ENCODE measurements around the gene IMPG2. TPM values are rescaled to one million over a fixed set of nuclear protein-coding genes. Genes with fewer than 3 reads are reported as not detected.

IMPG2 gene
- total and polyA plus RNA-seq, 8 donors: under 0.01 to 2.3 (median 0.36) TPM; not detected in 2

DNA sequence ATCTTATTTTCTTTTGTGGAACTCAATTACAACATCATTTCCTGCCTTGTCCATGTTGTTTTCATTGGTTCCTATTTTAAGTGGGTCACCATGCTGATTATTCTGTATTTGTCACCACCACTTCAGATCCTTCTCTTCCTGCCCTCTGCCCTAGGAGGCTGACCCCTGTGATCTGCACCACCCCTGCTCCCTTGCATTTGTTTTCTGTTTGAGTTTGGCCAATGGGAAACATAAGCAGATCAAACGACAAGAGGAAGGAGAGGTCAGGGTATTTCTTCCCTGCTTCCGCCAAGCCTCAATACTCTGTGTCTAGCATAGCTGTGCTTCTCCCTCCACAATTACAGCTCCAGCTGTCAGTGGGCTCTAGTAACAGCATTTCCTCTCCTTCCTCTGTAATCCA is 71.6 kb downstream of the IMPG2 start:
- Histone ChIP-seq H3K27ac (no peak overlapping the region), H3K4me1 (no peaks in the 10 kb centered on the region), H3K4me3 (no peak overlapping the region), H3K36me3 (no peaks in the 10 kb centered on the region), H3K9me3 (no peaks in the 10 kb centered on the region), H3K27me3 (no peaks in the 10 kb centered on the region)
- DNase-seq: peak in 1 of 2 donors; percentile 18
- 58 to 74% (median 62%) methylated on average over 2 of the region's 2 CpGs for WGBS, 5 donors
- no peak for TF ChIP-seq EP300 (IDR thresholded peaks at IDR 0.05)
- TF ChIP-seq POLR2A (IDR thresholded peaks at IDR 0.05): no peak
- TF ChIP-seq, protein P1, sequence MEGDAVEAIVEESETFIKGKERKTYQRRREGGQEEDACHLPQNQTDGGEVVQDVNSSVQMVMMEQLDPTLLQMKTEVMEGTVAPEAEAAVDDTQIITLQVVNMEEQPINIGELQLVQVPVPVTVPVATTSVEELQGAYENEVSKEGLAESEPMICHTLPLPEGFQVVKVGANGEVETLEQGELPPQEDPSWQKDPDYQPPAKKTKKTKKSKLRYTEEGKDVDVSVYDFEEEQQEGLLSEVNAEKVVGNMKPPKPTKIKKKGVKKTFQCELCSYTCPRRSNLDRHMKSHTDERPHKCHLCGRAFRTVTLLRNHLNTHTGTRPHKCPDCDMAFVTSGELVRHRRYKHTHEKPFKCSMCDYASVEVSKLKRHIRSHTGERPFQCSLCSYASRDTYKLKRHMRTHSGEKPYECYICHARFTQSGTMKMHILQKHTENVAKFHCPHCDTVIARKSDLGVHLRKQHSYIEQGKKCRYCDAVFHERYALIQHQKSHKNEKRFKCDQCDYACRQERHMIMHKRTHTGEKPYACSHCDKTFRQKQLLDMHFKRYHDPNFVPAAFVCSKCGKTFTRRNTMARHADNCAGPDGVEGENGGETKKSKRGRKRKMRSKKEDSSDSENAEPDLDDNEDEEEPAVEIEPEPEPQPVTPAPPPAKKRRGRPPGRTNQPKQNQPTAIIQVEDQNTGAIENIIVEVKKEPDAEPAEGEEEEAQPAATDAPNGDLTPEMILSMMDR (IDR thresholded peaks at IDR 0.05): no peak
- TF ChIP-seq POLR2AphosphoS5 (IDR thresholded peaks at IDR 0.05): no peak
- intact Hi-C loops (cut with DNase I; ENCODE audit: low total_unique reads): no loop called here

DNA sequence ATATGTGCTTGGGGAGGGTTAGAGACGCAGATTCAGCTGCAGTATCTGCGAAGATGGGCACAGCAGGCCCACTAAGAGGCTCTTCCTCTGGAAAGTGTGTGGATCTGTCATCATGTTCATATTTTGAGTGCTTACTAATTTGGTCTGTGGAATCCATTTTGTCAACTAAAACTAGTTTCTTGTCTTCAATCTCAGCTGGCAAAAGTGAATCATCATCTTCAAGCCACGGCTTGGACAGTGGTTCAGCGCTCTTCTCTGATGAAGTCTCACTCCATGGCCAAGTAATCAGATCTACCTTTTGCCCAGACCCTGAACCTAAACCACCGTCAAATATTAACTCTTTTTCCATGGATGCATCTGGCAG is 76.2 kb downstream of the IMPG2 start:
- no peak overlapping the region for H3K27ac ChIP-seq
- DNase-seq: no peak
- TF ChIP-seq, protein P1 (IDR thresholded peaks at IDR 0.05): no peak
- no peak for TF ChIP-seq POLR2A (IDR thresholded peaks at IDR 0.05)
- no peak for TF ChIP-seq EP300 (IDR thresholded peaks at IDR 0.05)
- no peak for TF ChIP-seq POLR2AphosphoS5 (IDR thresholded peaks at IDR 0.05)
- 91 to 95% (median 93%) methylated on average over 5 of the region's 5 CpGs for WGBS, 5 donors
- no peaks in the 10 kb centered on the region for H3K27me3 ChIP-seq
- H3K36me3 ChIP-seq: no peaks in the 10 kb centered on the region
- no peaks in the 10 kb centered on the region for H3K9me3 ChIP-seq
- H3K4me3 ChIP-seq: no peak overlapping the region
- no peaks in the 10 kb centered on the region for H3K4me1 ChIP-seq
- intact Hi-C loops (cut with DNase I; ENCODE audit: low total_unique reads): no loop called here

DNA sequence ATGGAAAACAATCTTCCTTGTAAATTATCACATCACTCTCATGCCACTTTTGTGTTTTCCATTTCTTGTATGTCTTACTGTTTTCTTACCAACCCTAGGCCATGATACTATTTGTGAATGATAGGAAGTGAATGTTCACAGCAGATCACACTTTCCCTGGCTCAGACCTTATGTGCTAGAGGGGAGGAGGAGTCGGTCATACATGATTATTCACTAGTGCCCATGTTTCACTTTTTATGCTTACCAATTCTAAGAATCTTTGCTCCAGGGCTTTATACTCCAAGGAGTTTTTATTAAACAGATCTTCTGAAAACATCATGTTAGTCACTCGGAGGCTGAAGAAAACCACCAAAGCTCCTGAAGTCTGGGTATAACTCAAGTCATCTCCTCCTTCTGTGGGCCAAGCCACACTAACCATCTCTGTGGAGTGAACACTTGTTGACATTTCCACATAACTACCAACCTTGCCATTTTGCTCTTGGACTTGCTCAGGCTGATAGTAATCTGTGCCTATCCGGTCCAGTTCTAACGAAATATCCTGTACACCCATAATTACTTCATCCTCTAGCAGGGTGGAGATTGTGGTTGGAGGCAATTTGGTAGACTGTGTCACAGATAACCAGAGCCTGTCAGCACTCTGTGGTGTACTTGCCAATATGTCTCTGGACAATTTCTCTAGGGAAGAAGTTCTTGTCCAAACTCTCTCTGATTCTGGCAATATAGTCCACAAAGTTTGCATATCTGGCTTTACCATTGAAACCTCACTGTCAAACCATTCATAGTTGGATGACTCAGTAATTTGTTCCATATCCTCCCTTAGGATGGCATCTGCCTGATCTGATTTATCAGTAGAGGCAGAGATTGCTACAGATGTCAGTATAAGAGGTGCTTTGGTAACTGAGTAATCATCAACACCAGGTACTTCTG is 76.8 kb downstream of the IMPG2 start:
- intact Hi-C loops (cut with DNase I; ENCODE audit: low total_unique reads): no loop called here
- TF ChIP-seq EP300 (IDR thresholded peaks at IDR 0.05) (no peak), POLR2A (IDR thresholded peaks at IDR 0.05) (no peak)
- no peaks in the 10 kb centered on the region for H3K27me3 ChIP-seq
- WGBS, 5 donors: 85 to 97% (median 92%) methylated on average over 4 of the region's 4 CpGs
- no peaks in the 10 kb centered on the region for H3K9me3 ChIP-seq
- no peaks in the 10 kb centered on the region for H3K4me1 ChIP-seq
- no peaks in the 10 kb centered on the region for H3K36me3 ChIP-seq
- H3K27ac ChIP-seq: no peak overlapping the region
- no peak overlapping the region for H3K4me3 ChIP-seq
- no peak for DNase-seq

DNA sequence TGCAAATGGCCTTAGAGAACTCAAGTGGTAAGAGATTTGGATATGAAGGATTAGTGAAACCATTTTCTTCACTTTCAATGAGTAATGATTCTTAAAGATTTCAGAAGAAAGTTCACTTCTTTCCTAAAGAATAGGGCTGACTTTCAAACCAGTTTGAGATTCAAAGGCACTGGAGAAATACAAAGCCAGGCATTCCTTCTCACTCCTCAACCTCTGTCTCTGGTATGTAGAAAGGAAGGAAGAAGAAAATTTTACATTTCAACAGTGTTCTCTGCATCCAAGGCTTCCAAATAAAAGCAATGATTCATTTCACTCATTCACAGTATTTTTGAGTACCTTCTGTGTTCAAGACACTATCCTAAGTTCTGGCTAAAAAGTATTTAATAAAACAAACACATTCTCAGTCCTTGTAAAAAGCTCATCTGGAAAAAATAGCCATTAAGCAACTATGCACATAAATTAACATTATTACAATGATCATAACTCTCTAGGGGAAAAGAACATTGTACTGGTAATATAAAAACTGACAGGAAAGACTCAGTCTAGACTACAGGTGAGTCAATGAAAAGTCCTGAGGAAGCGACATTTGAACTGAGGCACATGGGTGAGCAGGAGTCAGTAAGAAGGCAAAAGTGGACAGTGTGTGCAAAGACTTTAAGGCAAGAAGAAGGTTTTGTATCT is 79.5 kb downstream of the IMPG2 start:
- intact Hi-C loops (cut with DNase I; ENCODE audit: low total_unique reads): no loop called here
- H3K36me3 ChIP-seq: no peaks in the 10 kb centered on the region
- no peaks in the 10 kb centered on the region for H3K27me3 ChIP-seq
- no peaks in the 10 kb centered on the region for H3K9me3 ChIP-seq
- no peak overlapping the region for H3K27ac ChIP-seq
- H3K4me1 ChIP-seq: no peaks in the 10 kb centered on the region
- 95 to 100% (median 96%) methylated on average over 1 of the region's 1 CpG for WGBS, 5 donors
- no peak overlapping the region for H3K4me3 ChIP-seq
- DNase-seq: no peak
- TF ChIP-seq POLR2AphosphoS5 (IDR thresholded peaks at IDR 0.05) (no peak), POLR2A (IDR thresholded peaks at IDR 0.05) (no peak), EP300 (IDR thresholded peaks at IDR 0.05) (no peak)
- TF ChIP-seq, protein P1 (IDR thresholded peaks at IDR 0.05): no peak
